ENCODE measurements around the gene SLF1. TPM values are rescaled to one million over a fixed set of nuclear protein-coding genes. Genes with fewer than 3 reads are reported as not detected.

Gene SLF1
- total RNA-seq, 1 donor: 16.0 TPM

DNA sequence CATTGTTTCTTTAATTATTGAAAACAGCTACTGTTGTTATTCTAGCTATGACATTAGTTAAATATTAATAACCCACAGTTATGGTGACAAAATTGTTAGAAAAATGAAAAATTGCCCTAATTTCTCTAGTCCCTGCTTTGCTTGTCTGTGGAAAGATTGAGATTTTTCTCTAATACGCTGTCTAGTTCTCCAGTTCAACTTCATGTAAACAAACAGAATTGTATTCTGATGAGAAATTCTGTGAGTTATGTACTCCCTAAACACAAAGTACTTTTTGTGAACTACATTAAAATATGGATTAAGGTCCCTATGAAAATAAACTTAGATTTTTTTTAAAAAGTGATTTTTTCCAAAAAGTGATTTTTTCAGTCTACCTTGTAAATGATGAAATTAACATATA lies 8.7 kb downstream of the SLF1 start:
- TF ChIP-seq CTCF (IDR thresholded peaks at IDR 0.05; ENCODE audit: insufficient read depth, low read depth, low read length): no peak
- DNase-seq (ENCODE audit: low read depth): no peak

GRCh38 chr5:94632024-94632423 lies 13.6 kb downstream of the SLF1 start:
- DNase-seq (ENCODE audit: low read depth): no peak
- TF ChIP-seq CTCF (IDR thresholded peaks at IDR 0.05; ENCODE audit: insufficient read depth, low read depth, low read length): no peak
- H3K4me3 ChIP-seq (ENCODE audit: low read depth, low read length): no peak overlapping the region

More for the DNA sequence above, 8.7 kb downstream of the SLF1 start:
- no peak overlapping the region for H3K4me3 ChIP-seq (ENCODE audit: low read depth, low read length)

GRCh38 chr5:94640176-94640575 lies 21.7 kb downstream of the SLF1 start:
- no peak for DNase-seq (ENCODE audit: low read depth)
- TF ChIP-seq CTCF (IDR thresholded peaks at IDR 0.05; ENCODE audit: insufficient read depth, low read depth, low read length): no peak
- no peak overlapping the region for H3K4me3 ChIP-seq (ENCODE audit: low read depth, low read length)

- no peak for DNase-seq (ENCODE audit: low read depth)
- H3K4me3 ChIP-seq (ENCODE audit: low read depth, low read length): no peak overlapping the region
- TF ChIP-seq CTCF (IDR thresholded peaks at IDR 0.05; ENCODE audit: insufficient read depth, low read depth, low read length): no peak
Measured at GRCh38 chr5:94645053-94645452, 26.6 kb downstream of the SLF1 start.

DNA sequence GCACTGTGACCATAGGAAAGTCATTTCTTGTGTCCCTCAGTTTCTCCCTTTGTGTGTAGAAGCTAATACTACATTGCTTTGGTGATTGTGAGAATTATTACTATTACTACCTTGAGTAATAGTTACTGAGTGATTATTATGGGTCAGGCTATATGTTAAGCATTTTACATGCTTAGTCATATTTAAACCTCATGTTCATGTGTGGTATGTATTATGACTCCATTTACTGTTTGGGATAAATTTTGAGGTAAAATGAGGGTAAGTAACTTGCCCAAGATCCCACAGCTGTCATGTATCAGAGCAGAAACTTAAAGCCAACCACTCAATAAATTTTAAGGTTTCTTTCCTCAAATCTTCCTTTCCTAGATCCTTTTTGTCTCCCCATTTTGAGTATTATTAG lies 28.3 kb downstream of the SLF1 start:
- TF ChIP-seq CTCF (IDR thresholded peaks at IDR 0.05; ENCODE audit: insufficient read depth, low read depth, low read length): no peak
- no peak overlapping the region for H3K4me3 ChIP-seq (ENCODE audit: low read depth, low read length)
- no peak for DNase-seq (ENCODE audit: low read depth)

DNA sequence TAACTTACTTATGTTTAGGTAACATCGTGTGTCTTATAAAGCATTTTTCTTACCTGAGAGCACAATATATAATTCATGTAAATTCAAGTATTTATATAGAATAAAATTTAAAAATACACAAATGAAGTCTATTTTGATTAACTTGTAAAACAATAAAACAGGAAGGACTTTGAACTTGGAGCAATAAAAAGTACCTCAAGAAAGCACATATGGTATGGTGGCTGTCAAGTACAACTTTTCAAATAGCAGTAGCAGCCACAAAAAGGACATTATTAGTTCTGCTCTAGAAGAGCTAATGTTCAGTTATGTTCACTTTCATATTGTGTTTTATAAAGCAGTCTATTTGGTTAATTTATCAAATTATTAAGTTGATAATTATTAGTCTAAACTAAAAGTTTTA lies 31.4 kb downstream of the SLF1 start:
- no peak for TF ChIP-seq CTCF (IDR thresholded peaks at IDR 0.05; ENCODE audit: insufficient read depth, low read depth, low read length)
- no peak overlapping the region for H3K4me3 ChIP-seq (ENCODE audit: low read depth, low read length)
- DNase-seq (ENCODE audit: low read depth): no peak

GRCh38 chr5:94658272-94658671 lies 39.8 kb downstream of the SLF1 start:
- no peak overlapping the region for H3K4me3 ChIP-seq (ENCODE audit: low read depth, low read length)
- no peak for TF ChIP-seq CTCF (IDR thresholded peaks at IDR 0.05; ENCODE audit: insufficient read depth, low read depth, low read length)

More at GRCh38 chr5:94658272-94658671, 39.8 kb downstream of the SLF1 start:
- no peak for DNase-seq (ENCODE audit: low read depth)

Measured in fibroblast of villous mesenchyme (primary cell).